Ishikawa (cell line): Measurements from ENCODE around the gene FOXK1.

Experiments used
- CEBPB ChIP-seq: IDR thresholded peaks from 2 replicates; pipeline ENCODE4 v1.6.1; 2012
- CREB1 ChIP-seq: IDR thresholded peaks from 2 replicates; pipeline ENCODE4 v1.6.1; 2012; ENCODE audit warnings: low read depth
- EGR1 ChIP-seq: IDR thresholded peaks from 2 replicates; pipeline ENCODE4 v1.6.1; 2012
- EP300 ChIP-seq: IDR thresholded peaks from 2 replicates; pipeline ENCODE4 v1.6.1; 2012; ENCODE audit warnings: borderline replicate concordance
- FOXM1 ChIP-seq: IDR thresholded peaks from 2 replicates; pipeline ENCODE4 v1.6.1; 2012; ENCODE audit warnings: low read depth, borderline replicate concordance
- MAX ChIP-seq: IDR thresholded peaks from 2 replicates; pipeline ENCODE4 v1.6.1; 2012
- REST ChIP-seq: IDR thresholded peaks from 2 replicates; pipeline ENCODE4 v1.6.1; 2012; ENCODE audit warnings: low read depth, mild to moderate bottlenecking
- TCF12 ChIP-seq: IDR thresholded peaks from 2 replicates; pipeline ENCODE4 v1.6.1; 2012; ENCODE audit warnings: low read depth
- USF1 ChIP-seq: IDR thresholded peaks from 2 replicates; pipeline ENCODE4 v1.6.1; 2012
- YY1 ChIP-seq: IDR thresholded peaks from 2 replicates; pipeline ENCODE4 v1.6.1; 2012; ENCODE audit warnings: low read depth

GRCh38 chr7:4771737-4772136 is 89.6 kb downstream of the FOXK1 start:
- TF ChIP-seq REST = no peak
- TF ChIP-seq TCF12 = no peak
- TF ChIP-seq CREB1 = no peak
- TF ChIP-seq YY1 = no peak
- TF ChIP-seq USF1 = no peak
- TF ChIP-seq CEBPB = no peak
- no peak for TF ChIP-seq EGR1
- TF ChIP-seq MAX = no peak
- TF ChIP-seq FOXM1 = no peak
- no peak for TF ChIP-seq EP300
